Putamen (tissue), 1 donor: Measurements from ENCODE around the gene TMCO1.
"Not testable (repeated sequence)": the region's sequence is repeated elsewhere in the genome, so short reads cannot be mapped to it uniquely, and the experiment has no call there.

Source experiments
- DNase-seq: peaks from one replicate; pipeline ENCODE4 v3.0.0-alpha.2; 2016; ENCODE audit warnings: low spot score

TMCO1 gene

DNA sequence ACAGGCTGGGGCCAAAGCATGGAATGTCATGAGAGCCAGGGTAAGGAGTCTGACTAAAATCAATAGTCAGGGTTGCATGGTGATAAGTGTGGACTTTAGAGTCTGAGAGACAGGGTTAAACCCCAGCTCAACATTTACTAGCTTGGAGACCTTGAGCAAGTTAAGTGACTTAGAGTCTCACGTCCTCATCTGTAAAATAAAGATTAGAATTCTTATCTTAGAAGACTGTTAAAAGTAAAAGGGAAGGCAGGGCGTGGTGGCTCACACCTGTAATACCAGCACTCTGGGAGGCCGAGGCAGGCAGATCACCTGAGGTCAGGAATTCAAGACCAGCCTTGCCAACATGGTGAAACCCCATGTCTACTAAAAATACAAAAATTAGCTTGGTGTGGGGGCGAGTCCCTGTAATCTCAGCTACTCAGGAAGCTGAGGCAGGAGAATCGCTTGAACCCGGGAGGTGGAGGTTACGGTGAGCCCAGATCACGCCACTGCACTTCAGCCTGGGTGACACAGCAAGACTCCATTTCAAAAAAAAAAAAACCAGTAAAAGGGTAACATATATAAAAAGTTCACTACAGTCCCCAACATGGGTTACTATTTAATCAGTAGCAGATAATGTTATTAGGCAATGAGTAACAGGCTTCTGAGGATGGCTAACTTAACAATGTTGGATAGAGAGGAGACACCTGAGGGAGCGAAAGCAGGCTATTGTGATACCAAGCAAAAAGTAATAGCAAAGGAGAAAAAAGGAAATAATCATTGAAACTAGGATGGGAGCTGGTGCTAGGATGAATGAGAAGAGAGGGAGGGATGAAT, 20.8 kb downstream of the TMCO1 start:
- DNase-seq: no peak

DNA sequence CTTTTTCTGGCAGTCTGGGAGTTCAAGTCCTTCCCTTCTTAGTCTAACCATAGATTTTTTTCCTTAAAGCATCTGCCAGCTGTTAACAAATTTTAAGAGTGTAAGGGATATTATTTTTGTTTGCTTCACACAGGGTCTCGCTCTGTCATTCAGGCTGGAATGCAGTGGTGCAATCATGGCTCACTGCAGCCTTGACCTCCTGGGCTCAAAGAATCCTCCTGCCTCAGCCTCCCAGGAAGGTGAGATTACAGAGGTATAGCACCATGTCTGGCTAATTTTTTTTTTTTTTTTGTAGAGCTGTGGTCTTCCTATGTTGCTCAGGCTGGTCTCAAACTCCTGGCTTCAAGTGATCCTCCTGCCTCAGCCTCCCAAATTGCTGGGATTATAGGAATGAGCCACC, 23.8 kb downstream of the TMCO1 start:
- DNase-seq: not testable (repeated sequence)

DNA sequence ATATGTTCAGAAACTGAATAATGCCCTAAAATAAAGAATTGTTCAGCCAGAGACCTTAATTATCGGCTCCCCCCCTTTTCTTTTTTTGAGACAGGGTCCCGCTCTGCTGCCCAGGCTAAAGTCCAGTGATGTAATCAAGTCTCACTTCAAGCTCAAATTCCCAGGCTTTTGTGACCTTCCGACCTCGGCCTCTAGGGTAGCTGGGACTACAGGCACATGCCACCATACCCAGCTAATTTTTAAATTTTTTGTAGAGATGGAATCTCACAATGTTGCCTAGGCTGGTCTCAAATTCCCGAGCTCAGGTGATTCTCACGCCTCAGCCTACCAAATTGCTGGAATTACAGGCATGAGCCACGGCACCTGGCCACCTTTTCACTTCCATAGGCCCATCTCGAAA, 26.5 kb downstream of the TMCO1 start:
- DNase-seq: no peak

- DNase-seq: no peak
Observed at GRCh38 chr1:165738794-165739193, 29.9 kb downstream of the TMCO1 start.

DNA sequence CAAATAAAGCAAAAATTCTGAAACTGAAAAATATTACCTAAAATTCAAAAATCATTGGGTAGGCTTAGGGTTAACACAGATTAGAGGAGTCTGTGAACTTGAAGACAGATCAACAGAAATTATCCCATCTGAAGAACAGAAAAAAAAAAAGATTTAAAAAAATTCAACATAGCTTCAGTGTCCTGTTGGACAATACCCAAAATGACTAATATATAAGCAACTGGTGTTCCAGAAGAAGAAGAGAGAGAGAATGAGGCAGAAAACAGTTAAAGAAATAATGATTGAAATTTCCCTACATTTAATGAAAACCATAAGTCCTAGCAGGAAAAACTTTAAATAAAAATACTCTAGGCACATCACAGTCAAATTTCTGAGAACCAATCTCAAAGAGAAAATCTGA, 31.5 kb downstream of the TMCO1 start:
- no peak for DNase-seq

DNA sequence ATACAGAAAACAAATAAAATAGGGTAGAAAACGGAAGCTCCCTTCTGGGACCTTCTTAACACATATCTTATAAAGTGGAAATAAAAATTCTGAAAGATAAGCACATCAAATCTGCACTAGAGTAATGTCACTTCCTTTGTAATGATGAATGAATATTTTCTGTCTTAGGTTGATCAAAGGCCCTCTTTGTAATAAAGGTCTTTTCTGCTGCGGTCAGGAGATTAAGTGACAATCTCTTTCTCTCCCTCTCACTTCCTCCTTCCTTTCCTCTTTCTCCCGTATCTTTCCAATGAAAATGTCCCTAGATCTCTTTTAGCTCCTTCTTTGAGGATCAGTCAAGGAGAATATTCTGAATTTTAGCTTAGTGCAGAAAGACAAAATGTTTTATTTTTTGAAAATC, 33.8 kb downstream of the TMCO1 start:
- DNase-seq: no peak

GRCh38 chr1:165726841-165727240, 41.8 kb downstream of the TMCO1 start:
- no peak for DNase-seq

- DNase-seq: no peak
Observed at GRCh38 chr1:165726169-165726568, 42.5 kb downstream of the TMCO1 start.

- peak; percentile 42 for DNase-seq
Observed at GRCh38 chr1:165717918-165718515, 50.7 kb downstream of the TMCO1 start.

DNA sequence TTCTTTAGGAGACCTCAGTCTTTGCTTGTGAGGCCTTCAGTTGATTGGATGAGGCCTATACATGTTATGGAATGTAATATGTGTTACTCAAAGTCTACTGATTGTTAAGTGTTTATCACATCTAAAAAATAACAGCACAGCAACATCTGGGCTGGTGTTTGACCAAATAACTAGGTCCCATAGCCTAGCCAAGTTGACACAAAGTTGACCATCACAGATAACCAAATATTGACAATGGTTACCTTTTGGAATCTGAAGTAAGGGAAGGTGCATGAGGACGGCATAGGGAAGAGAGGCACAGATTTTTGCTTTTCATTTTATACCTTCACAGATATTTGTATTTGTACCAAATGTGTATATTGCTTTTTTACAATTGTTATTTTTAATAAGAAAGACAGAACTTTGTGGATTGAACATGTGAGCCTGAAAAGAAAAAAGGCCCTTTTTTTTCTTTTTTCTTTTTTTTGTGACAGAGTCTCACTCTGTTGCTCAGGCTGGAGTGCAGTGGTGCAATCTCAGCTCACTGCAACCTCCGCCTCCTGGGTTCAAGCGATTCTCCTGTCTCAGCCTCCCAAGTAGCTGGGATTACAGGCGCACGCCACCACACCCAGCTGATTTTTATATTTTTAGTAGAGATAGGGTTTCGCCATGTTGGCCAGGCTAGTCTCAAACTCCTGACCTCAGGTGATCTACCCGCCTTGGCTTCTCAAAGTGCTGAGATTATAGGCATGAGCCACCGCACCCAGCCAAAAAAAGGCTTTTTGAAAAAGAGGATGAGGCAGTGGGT, 52.2 kb downstream of the TMCO1 start:
- not testable (repeated sequence) for DNase-seq

- no peak for DNase-seq
Observed at GRCh38 chr1:165712764-165713163, 55.9 kb downstream of the TMCO1 start.

- DNase-seq: no peak
Observed at GRCh38 chr1:165707984-165708706, 60.5 kb downstream of the TMCO1 start.

- no peak for DNase-seq
Observed at GRCh38 chr1:165703648-165704047, 65.0 kb downstream of the TMCO1 start.

GRCh38 chr1:165701922-165702321, 66.7 kb downstream of the TMCO1 start:
- DNase-seq: not testable (repeated sequence)

DNA sequence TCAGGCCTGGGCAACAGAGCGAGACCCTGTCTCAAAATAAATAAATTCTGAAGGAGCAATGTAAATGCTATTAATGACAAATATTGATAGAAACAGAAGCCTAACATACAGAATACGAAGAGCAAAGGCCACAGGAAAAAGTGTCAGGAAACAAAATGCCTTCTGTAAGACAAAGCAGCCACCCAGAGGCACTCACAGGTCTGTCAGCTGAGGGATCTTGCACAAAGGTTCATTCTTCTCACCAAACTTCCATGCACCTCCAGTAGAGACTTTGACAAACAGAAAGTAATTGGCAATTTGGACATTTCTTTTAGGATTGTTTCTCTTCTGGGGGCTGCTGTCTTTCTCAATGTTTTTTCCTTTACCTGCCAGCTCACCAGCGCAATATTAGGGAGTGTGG, 69.1 kb downstream of the TMCO1 start:
- DNase-seq: no peak

DNA sequence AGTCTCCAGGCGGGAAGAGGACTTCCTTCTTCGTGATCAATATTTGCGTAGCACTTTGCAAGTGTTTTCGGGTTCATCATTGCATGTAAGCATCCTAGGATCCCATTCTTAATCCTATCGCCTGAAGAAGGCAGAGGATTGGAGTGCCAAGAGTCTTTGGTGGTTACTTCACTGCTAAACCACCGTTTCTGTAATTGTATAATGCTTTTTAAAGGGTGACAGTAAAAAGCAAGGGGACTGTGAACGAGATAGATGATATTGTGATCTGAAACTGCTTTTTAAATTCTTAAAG, 70.0 kb downstream of the TMCO1 start:
- DNase-seq: no peak

DNA sequence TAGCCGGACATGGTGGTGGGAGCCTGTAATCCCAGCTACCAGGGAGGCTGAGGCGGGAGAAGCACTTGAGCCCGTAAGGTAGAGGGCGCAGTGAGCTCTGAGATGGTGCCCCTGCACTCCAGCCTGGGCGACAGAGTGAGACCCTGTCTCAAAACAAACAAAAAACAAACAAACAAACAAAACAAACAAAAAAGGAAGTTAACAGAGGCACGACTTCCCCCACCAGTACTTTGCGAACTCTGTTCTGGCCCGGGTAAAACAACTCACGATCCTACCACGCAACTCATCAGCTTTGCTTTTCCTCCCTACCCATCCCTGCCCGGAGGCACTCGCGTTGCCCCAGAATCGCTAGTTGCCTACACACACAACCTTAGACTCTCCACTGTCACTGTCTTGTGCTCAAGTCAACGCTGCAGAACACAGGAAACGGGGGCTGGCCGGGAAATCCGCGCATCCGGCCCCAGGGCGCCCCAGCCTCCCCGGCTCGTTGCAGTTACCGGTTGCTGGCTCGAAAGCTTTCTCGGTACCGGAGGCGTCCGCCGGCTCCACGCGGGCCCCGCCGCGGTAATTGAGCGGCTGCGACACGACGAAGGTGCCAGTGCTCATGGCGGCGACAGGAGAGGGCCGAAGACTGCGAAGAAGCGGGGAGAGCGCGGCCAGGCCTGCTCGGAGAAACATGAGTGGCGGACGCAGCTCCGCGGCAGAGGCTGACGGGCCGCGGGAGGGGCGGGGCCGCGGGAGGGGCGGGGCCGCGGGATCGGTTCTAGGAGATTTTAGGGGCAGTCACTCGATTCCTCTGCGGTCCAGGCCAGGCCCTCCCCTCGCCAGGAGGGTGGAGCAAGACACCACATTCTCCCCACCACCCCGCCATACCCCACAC, 70.5 kb downstream of the TMCO1 start, which contains the start of gene ALDH9A1:
TSS of gene ALDH9A1 (minus strand) at position 682 of the 880 bp plus-strand sequence. CDS start at position 678, 4 bp downstream.
- DNase-seq: peak; percentile 88

DNA sequence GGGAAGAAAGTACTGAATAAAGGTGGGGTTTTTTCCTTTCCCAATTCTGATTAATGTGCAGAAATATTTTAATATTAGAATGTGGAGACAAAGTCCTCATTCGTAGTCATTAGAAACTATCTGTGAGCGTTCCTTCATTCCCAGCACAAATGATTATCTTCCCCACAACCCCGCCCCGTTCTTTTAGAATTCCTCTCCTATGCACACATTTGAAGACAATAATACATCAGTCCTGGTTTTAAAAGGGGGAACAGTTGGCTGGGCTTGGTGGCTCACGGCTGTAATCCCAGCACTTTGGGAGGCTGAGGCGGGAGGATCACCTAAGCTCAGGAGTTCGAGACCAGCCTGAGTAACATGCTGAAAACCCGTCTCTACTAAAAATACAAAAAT, 71.2 kb downstream of the TMCO1 start:
- no peak for DNase-seq

- peak; percentile 43 for DNase-seq
Observed at GRCh38 chr1:165696625-165697100, 72.0 kb downstream of the TMCO1 start.

DNA sequence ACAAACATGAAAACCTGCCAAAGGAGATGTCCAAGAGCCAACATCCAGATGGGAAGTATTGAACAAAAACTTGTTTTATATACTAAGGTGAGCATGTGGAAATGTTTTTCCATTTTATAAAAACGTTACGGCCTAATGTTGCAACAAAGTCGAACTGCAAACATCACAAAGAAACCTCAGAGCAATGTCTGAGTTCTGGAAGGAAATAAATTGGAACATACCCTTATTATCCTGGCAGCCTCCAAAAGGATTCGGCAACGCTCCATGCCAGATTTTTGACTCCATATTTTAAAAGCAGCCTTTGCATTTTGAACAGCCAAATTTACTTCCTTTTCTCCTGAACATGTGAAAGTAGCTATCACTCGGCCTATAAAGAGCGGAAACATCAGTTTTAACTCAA, 73.6 kb downstream of the TMCO1 start:
- DNase-seq: no peak

DNA sequence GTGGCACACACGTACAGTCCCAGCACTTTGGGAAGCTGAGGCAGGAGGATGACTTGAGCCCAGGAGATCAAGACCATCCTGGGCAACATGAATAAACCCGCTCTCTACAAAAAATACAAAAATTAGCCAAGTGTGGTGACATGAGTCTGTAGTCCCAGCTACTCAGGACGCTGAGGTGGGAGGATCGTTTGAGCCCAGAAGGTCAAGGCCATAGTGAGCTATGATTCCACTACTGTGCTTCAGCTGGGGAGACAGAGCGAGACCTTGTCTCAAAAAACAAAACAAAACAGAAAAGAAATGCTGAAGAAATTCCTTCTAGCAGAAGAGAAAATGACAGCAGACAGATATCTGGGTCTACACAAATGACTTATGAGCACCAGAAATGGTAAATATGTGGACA, 80.6 kb downstream of the TMCO1 start:
- DNase-seq: no peak
